Endothelial cell of umbilical vein (primary cell): ENCODE measurements around the gene TDRD7. TPM values are rescaled to one million over a fixed set of nuclear protein-coding genes. Genes with fewer than 3 reads are reported as not detected.

ENCODE experiments used
- BruUV-seq: library from RNA; stranded (reverse); fragments of 400-500 nt; replicated peaks from 2 replicates; lab custom pipeline; 2021; lab: Mats Ljungman, UMichigan
- CTCF ChIA-PET: fragments of 300-600, 350-600 bp; sonication (Branson Sonifier 250); formaldehyde crosslinking; loops from one replicate; lab custom pipeline; 2021; ENCODE audit warnings: antibody characterized with exemption, inconsistent platforms; lab: Charles Lee
- POLR2A ChIA-PET: fragments of 300-600, 350-600 bp; sonication (Branson Sonifier 250); formaldehyde crosslinking; loops from one replicate; lab custom pipeline; 2021; ENCODE audit warnings: antibody characterized with exemption, inconsistent platforms; lab: Charles Lee
- DNase-seq: peaks from one replicate; pipeline ENCODE4 v3.0.0-alpha.2; 2011; ENCODE audit warnings: low read depth, low spot score
- FAIRE-seq: peaks from 2 replicates; lab custom pipeline; 2011; peaks lifted over from hg19 to GRCh38; lab: Jason Lieb, UNC
- H2AFZ ChIP-seq: 2 replicates; pipeline ENCODE4 v1.6.0; 2012; ENCODE audit warnings: low read depth, low read length, control low read depth, inconsistent platforms
- H3K27ac ChIP-seq: 2 replicates; pipeline ENCODE4 v1.5.1; 2011; ENCODE audit warnings: low read depth, mild to moderate bottlenecking, control low read depth, low read length, moderate library complexity; ENCODE audit not compliant: insufficient read depth
- H3K27me3 ChIP-seq, 2 experiments: 2 replicates each; pipeline versions ENCODE4 v1.6.0 to v1.6.1; 2011; ENCODE audit warnings: low read length in 2 of 2, mixed read lengths in 1 of 2; ENCODE audit not compliant: control insufficient read depth in 2 of 2, insufficient read depth in 2 of 2
- H3K36me3 ChIP-seq, 2 experiments: 2 replicates in 1 of 2; 3 replicates in 1 of 2; pipeline ENCODE4 v1.5.1; 2011; ENCODE audit warnings: low read length in 2 of 2, mild to moderate bottlenecking in 1 of 2, moderate library complexity in 1 of 2; ENCODE audit not compliant: control insufficient read depth in 2 of 2, insufficient read depth in 2 of 2; ENCODE audit errors: extremely low read depth in 1 of 2
- H3K4me1 ChIP-seq: 3 replicates; pipeline ENCODE4 v1.5.1; 2011; ENCODE audit warnings: mild to moderate bottlenecking, low read length; ENCODE audit not compliant: control insufficient read depth, insufficient read depth; ENCODE audit errors: extremely low read depth
- H3K4me2 ChIP-seq: 2 replicates; pipeline ENCODE4 v1.6.1; 2011; ENCODE audit warnings: low read length, control low read depth, mixed read lengths; ENCODE audit not compliant: insufficient read depth
- H3K4me3 ChIP-seq, 3 experiments: fragments of 200-600 bp in 1 of 3; sonication (generic), shearing (Covaris generic) in 1 of 3; replicated peaks in 1 of 3; 2 replicates each; pipeline ENCODE4 v1.5.1; 2011 to 2016; ENCODE audit warnings: control low read depth in 3 of 3, low read length in 3 of 3, mild to moderate bottlenecking in 2 of 3, inconsistent platforms in 1 of 3, low read depth in 1 of 3, moderate library complexity in 1 of 3; ENCODE audit not compliant: insufficient read depth in 1 of 3
- H3K79me2 ChIP-seq: 2 replicates; pipeline ENCODE4 v1.6.0; 2012; ENCODE audit warnings: low read length, inconsistent platforms; ENCODE audit not compliant: control insufficient read depth, insufficient read depth
- H3K9ac ChIP-seq: replicated peaks from 2 replicates; pipeline ENCODE3; 2011; ENCODE audit warnings: low read length, control low read depth; ENCODE audit not compliant: insufficient read depth; ENCODE audit errors: extremely low read depth
- H3K9me1 ChIP-seq: replicated peaks from 3 replicates; pipeline ENCODE4 v1.6.0; 2011; ENCODE audit warnings: mild to moderate bottlenecking, low read length; ENCODE audit not compliant: control insufficient read depth, insufficient read depth; ENCODE audit errors: extremely low read depth
- H3K9me3 ChIP-seq: replicated peaks from 2 replicates; pipeline ENCODE4 v1.5.1; 2012; ENCODE audit warnings: low read length, inconsistent platforms; ENCODE audit not compliant: control insufficient read depth, insufficient read depth
- H4K20me1 ChIP-seq: replicated peaks from 2 replicates; pipeline ENCODE3; 2011; ENCODE audit warnings: mild to moderate bottlenecking, low read length; ENCODE audit not compliant: control insufficient read depth, insufficient read depth; ENCODE audit errors: extremely low read depth
- EZH2 ChIP-seq: IDR thresholded peaks from 2 replicates; pipeline ENCODE4 v1.6.1; 2012; ENCODE audit warnings: borderline replicate concordance, low read depth, mild to moderate bottlenecking, moderate library complexity, low read length, inconsistent platforms; ENCODE audit not compliant: severe bottlenecking
- GATA2 ChIP-seq: IDR thresholded peaks from 2 replicates; pipeline ENCODE4 v1.7.0; 2011; ENCODE audit warnings: low read depth, mild to moderate bottlenecking, moderate library complexity, mixed read lengths, low read length; ENCODE audit not compliant: insufficient read length, insufficient read depth
- POLR2A ChIP-seq: IDR thresholded peaks from 2 replicates; pipeline ENCODE4 v1.6.1; 2012; ENCODE audit warnings: low read depth, mild to moderate bottlenecking, control low read depth, low read length
- dilution Hi-C: fragments of 300-500 bp; cut with MboI; formaldehyde crosslinking; loops from one replicate; pipeline ENCODE4 v1.15.0; 2019; ENCODE audit warnings: low sequenced_read_pairs; ENCODE audit not compliant: extremely low pct_ligation_motif_present
- intact Hi-C: fragments of 100-400 bp; cut with micrococcal nuclease; formaldehyde crosslinking; loops from one replicate; pipeline ENCODE4 v1.10.0; 2022
- polyA plus RNA-seq, 4 experiments: library from polyadenylated mRNA; depleted of rRNA in 3 of 4; stranded (reverse) in 3 of 4; unstranded in 1 of 4; fragments of >200 nt; gene quantifications; 2 replicates each; pipeline versions ENCODE4 v1.2.1 to v1.2.3, GENCODE V29; 2011 to 2012; ENCODE audit warnings: missing spikeins in 1 of 4
- total RNA-seq: library from RNA; stranded (reverse); gene quantifications from 2 replicates; pipeline ENCODE4 v1.2.3, GENCODE V29; 2021
- TF ChIP-seq, protein P1 (sequence below), 2 donors: IDR thresholded peaks; 1 replicate in 1 of 2; 2 replicates in 1 of 2; pipeline ENCODE4 v1.5.1; 2011; ENCODE audit warnings: low read length in 2 of 2, mild to moderate bottlenecking in 2 of 2, moderate library complexity in 2 of 2, control low read depth in 1 of 2, inconsistent platforms in 1 of 2, low read depth in 1 of 2; ENCODE audit not compliant: insufficient read depth in 1 of 2; ENCODE audit errors: extremely low read depth in 1 of 2

The TDRD7 gene
- total and polyA plus RNA-seq, 2 donors (not counting 3 experiments of a cell fraction or from before 2014, with no cell fraction given): 4.9 to 11.5 TPM

GRCh38 chr9:97387936-97388684 lies 23.8 kb upstream of the TDRD7 start:
- Histone ChIP-seq H3K36me3 (no peaks in the 10 kb centered on the region), H3K4me2 (no peak overlapping the region), H3K4me3 (no peak overlapping the region), H3K9ac (no peak overlapping the region), H2AFZ (no peak overlapping the region), H3K9me3 (no peaks in the 10 kb centered on the region), H3K79me2 (no peaks in the 10 kb centered on the region), H3K27ac (no peak overlapping the region), H3K9me1 (no peaks in the 10 kb centered on the region), H3K27me3 (no peaks in the 10 kb centered on the region), H4K20me1 (no peaks in the 10 kb centered on the region), H3K4me1 (no peaks in the 10 kb centered on the region)
- FAIRE-seq (no peak), DNase-seq (no peak)
- dilution Hi-C loops (no loop called here), intact Hi-C loops (loop anchor here (1.0 kb wide), 3 partner anchors 11 to 227 kb away; no protein-coding TSS in a partner anchor)
- BruUV-seq: no TSS peak
- ChIA-PET CTCF (interaction anchor here (0.8 to 4.5 kb wide), 7 partner anchors 10 to 534 kb away, joined by 3 to 59 read pairs (median 3); partner anchors contain the start of gene ZNF782), POLR2A (no interaction called here)
- TF ChIP-seq, protein P1, sequence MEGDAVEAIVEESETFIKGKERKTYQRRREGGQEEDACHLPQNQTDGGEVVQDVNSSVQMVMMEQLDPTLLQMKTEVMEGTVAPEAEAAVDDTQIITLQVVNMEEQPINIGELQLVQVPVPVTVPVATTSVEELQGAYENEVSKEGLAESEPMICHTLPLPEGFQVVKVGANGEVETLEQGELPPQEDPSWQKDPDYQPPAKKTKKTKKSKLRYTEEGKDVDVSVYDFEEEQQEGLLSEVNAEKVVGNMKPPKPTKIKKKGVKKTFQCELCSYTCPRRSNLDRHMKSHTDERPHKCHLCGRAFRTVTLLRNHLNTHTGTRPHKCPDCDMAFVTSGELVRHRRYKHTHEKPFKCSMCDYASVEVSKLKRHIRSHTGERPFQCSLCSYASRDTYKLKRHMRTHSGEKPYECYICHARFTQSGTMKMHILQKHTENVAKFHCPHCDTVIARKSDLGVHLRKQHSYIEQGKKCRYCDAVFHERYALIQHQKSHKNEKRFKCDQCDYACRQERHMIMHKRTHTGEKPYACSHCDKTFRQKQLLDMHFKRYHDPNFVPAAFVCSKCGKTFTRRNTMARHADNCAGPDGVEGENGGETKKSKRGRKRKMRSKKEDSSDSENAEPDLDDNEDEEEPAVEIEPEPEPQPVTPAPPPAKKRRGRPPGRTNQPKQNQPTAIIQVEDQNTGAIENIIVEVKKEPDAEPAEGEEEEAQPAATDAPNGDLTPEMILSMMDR (IDR thresholded peaks at IDR 0.05; ENCODE audit: extremely low read depth in 1 of 2, insufficient read depth in 1 of 2, low read depth in 1 of 2, low read length in 2 of 2): no peak

GRCh38 chr9:97388721-97389238 lies 23.1 kb upstream of the TDRD7 start:
- H4K20me1 ChIP-seq: no peaks in the 10 kb centered on the region
- ChIA-PET POLR2A (no interaction called here), CTCF (no interaction called here)
- H3K4me2 ChIP-seq: no peak overlapping the region
- no peak for FAIRE-seq
- H3K4me3 ChIP-seq: no peak overlapping the region
- no peaks in the 10 kb centered on the region for H3K36me3 ChIP-seq
- H3K9me1 ChIP-seq: no peaks in the 10 kb centered on the region
- H3K27ac ChIP-seq: no peak overlapping the region
- no peak overlapping the region for H3K9ac ChIP-seq
- no TSS peak for BruUV-seq
- no peak overlapping the region for H2AFZ ChIP-seq
- no peaks in the 10 kb centered on the region for H3K27me3 ChIP-seq
- intact Hi-C loops (no loop called here), dilution Hi-C loops (no loop called here)
- DNase-seq: no peak
- H3K9me3 ChIP-seq: no peaks in the 10 kb centered on the region
- TF ChIP-seq POLR2A: no peak
- TF ChIP-seq GATA2: no peak
- TF ChIP-seq EZH2: no peak
- H3K79me2 ChIP-seq: no peaks in the 10 kb centered on the region
- no peaks in the 10 kb centered on the region for H3K4me1 ChIP-seq
